RKO (cell line): ENCODE measurements around the gene SYTL2.
"Not testable (repeated sequence)": the region's sequence is repeated elsewhere in the genome, so short reads cannot be mapped to it uniquely, and the experiment has no call there.

Source experiments
- DNase-seq: peaks from one replicate; pipeline ENCODE4 v3.0.0-alpha.2; 2016; ENCODE audit warnings: low spot score

SYTL2 gene

DNA sequence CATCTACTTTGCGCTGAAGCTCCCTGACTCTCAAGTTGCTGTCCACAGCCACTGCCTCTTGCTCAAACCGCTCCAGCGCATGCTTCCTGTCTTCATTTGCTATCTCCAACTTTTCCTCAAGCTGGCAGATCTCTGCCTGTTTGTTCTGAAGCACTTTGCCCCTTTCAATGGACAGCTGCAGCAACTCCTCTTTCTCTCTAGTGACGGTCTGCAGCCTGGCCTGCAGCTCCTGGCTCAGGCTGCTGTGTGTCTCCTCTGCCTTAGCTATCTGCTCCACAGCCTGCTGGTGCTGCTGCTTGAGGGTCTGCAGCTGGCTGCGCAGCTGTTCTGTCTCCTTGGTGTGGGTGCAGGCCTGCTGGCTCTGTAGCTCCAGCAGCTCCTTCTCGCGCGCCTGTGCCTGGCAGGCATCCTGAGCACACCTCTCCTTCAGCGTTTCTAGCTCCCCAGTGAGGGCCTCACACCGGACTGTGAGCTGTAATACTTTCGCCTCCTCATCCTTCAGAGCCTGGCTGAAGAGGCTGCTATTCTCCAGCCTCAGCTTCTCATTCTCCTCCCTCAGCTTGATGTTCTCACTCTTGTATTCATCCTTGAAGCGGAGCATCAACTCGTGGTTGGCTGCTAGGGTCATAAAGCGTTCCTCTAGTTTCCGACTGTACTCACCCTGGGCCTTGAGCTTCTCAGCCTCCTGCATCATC lies 125.7 kb downstream of the SYTL2 start:
- DNase-seq = no peak

DNA sequence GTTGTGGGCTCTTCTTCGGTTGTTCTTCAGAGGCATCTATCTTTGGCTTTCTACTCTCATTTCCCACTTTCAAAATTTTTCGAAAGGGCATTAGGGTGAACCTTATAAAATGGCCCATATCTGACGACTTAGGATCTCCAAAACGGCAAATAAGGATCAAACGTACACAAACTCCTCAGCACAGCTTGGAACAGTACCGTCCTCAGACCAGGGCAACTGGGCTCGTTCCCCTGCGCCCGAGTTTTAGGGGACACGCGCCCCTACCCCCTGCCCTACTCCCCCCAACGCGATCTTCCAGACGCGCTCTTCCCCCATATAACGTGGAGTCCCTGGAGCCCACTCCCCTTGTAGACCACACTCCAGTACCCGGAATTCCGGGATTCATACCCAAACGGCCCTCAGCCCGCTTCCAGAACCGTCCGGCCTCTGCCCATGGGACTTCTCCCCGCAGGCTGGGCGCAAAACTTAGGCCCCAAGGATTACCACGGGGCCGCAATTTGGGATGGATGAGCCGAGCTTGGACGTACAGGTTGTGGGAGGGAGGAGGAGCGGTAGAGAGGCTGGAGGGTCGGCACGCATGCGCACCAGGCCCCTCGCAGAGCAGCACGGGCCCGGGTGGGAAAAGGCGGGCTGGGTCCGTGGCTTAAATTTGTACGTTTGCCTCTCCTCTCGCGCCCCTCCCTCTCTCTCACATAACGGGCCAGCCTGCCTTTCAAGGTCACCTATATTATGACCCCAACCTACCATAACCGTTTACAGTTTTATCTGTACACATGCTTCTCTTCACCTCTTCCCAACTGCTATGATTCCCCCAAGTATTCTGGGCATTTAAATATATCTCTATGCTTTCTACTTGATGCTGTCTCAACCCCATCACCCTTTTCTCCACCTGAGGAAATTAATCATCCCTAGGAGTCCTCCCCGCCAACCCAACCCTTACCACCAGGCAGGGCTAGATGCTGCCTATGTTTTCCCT lies 128.3 kb downstream of the SYTL2 start:
- DNase-seq = no peak

DNA sequence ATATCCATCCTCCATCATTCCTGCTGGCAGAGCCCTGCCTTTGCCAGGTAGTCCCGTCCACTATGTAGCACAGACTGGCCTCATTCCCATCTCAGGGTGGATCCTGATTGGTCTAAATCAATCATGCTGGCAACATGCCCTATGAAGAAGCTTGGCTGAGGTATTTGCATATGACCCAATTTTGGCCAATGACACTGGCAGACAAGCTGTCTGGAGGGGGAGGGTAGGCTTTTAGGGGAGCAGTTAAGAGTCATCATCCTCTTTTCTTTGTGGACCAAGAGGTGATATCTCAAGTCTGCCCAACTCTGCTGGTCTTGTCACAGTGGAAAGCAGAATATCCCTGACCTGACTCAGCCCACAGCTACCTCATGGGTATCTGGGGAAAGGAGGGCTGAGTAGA lies 130.0 kb downstream of the SYTL2 start:
- peak; percentile 18 for DNase-seq

DNA sequence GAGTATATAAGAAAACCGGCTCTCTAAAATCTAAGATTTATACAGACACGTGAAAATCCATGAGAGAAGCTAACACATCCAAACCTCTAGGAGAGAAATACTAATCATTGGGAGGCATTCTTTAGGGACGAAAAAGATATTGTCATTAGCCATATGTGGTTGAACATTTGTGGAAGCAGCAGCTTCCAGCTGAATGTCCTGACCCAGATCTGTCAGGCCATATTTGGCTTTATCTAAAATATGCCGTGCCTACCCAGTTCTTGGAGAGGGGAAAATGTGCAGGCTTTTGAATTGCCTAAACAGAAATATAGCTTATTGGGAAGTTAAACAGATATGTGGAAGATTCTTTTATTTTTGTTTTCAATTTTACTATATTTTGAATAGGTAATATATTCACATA lies 131.4 kb downstream of the SYTL2 start:
- DNase-seq = no peak

DNA sequence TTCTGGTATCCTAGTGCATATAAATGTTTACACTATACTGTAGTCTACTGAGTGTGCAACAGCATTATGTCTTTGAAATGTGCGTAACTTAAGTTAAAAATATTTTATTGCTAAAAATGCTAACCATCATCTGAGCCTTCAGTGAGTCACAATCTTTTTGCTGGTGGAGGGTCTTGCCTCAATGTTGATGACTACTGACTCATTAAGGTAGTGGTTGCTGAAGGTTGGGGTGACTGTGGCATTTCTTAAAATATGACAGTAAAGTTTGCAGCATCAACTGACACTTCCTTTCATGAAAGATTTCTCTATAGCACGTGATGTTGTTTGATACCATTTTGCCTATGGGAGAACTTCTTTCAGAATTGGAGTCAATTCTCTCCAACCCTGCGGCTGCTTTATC lies 137.5 kb downstream of the SYTL2 start:
- no peak for DNase-seq

DNA sequence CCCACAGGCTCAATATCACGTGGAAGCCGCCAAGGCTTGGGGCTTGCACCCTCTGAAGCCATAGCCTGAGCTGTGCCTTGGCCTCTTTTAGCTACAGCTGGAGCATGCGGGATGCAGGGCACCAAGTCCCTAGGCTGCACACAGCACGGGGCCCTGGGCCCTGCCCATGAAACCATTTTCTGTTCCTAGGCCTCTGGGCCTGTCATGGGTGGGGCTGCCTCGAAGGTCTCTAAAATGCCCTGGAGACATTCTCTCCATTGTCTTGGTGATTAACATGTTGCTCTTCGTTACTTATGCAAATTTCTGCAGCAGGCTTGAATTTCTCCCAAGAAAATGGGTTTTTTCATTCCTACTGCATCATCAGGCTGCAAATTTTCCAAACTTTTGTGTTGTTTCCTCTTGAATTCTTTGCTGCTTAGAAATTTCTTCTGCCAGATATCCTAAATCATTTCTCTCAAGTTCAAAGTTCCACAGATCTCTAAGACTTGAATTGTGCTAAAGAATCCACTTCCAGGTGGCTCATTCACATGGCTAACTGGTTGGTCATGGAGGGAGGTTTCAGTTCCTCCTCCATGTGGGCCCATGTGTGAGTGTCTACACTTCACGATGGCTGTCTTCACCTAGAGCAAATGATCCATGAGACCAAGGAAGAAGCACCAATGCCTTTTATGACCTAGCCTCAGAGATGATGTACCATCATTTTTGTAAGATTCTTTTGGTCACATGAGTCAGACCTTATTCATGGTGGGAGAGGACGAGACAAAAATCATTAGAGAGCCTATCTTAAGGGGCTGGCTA lies 138.6 kb downstream of the SYTL2 start:
- DNase-seq = no peak

DNA sequence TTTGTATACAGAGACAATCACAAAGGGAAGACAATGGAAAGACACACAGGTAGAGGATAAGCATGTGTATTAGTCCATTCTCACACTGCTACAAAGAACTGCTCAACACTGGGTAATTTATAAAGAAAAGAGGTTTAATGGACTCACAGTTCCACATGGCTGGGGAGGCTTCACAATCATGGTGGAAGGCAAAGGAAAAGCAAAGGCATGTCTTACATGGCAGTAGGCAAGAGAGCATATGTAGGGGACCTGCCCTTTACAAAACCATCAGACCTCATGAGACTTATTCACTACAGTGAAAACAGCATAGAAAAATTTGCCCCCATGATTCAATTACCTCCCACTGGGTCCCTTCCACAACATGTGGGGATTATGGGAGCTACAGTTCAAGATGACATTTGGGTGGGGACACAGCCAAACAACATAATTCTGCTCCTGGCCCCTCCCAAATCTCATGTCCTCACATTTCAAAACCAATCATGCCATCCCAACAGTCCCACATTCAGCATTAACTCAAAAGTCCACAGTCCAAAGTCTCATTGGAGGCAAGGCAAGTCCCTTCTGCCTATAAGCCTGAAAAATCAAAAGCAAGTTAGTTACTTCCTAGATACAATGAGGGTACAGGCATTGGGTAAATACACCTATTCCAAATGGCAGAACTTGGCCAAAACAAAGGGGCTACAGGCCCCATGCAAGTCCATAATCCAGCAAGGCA lies 139.8 kb downstream of the SYTL2 start:
- DNase-seq = not testable (repeated sequence)

DNA sequence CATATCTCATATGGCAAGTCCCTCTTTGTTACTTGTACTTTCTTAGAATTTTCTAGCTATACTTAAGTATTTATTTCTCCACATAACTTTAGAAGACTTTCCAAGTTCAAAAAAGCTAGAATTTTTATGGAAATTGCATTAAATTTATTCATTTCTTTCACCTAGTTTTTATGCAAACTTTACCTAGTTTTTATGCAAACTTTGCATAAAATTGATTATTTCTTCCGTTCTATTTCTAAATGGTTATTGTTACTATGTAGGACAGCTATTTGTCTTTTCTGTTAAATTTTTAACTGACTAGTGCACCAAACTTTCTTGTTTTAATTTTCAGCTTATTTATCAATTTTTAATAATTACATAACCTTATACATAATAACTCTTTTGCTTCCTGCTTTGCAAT lies 142.8 kb downstream of the SYTL2 start:
- no peak for DNase-seq

DNA sequence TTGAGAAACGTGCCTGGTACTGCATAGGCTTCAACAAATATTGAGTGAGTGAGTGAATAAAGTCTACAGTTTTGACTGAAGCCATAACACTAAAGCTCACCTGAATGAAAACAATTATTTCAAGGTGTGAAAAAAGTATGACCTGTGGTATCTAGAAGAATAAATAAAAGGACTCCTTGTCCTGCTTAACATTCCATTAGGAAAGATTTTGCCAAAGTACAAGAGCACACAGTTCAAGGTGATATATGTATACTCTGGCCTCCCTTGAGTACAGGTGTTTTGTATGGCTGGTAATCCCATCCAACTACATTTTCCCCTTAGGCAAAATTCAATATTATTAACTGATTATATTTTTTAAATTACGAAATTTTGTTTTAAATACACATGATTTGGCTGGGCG lies 144.3 kb downstream of the SYTL2 start:
- no peak for DNase-seq

DNA sequence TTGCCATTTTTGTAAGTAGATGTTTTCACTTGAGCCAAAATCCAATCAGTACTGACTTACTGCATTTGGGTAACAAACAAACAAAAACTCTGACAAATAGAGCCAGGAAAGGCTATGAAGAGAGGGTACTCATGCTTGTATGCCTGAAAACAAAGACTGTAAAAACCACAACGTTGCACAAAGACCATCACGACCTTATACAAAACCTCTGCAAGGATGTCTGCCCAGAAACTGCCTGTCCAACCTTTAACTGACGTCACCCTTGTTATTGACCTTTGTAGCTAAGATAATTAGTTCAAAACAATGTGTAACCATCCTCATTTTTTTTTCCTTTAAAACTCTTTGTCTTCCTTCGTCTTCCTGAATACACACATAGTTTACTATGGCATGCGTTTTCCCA lies 145.2 kb downstream of the SYTL2 start:
- DNase-seq = no peak

DNA sequence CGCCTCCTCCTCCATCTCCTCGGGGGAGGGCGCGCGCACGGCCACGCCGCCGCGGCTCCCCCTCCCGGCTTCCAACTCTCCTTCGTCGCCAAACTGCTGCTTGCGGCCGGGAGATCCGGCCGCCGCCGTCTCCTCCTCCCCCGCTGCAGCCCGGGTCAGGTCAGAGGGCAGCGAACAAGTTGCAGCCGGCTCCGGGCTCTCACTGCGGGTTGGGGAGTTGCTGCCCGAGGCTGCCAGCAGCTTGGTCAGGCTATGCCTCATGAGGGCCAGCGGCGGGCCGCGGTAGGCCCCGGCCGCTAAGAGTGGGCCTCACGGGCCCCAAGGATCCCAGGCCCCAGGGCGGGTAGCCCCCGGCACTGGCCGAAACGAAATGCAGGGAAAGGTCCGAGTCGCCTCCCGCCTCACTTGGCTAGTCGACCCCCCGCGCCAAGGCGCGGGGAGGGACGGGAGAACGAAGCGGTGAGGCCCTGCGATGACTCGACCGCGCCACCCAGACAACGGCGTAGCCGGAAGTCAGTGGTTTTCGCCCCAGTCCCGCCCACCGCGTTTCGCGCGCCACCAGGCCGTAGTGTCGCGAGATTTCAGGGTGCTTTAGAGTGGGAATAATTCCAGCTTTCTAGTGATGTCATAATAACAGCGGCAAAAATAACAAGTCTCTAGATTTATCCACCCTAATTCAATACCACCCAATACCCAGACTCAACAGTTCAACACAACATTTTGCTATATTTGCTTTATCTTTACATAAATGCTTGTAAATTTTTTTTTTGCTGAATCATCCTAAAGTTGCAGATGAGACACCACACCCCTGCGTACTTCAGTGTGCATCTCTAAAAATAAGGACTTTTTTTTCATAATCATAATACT lies 146.1 kb downstream of the SYTL2 start, which contains the start of gene CREBZF:
TSS of gene CREBZF (minus strand) at position 515 of the 867 bp plus-strand sequence. CDS start at position 261, 254 bp downstream.
- peak; percentile 95 for DNase-seq

DNA sequence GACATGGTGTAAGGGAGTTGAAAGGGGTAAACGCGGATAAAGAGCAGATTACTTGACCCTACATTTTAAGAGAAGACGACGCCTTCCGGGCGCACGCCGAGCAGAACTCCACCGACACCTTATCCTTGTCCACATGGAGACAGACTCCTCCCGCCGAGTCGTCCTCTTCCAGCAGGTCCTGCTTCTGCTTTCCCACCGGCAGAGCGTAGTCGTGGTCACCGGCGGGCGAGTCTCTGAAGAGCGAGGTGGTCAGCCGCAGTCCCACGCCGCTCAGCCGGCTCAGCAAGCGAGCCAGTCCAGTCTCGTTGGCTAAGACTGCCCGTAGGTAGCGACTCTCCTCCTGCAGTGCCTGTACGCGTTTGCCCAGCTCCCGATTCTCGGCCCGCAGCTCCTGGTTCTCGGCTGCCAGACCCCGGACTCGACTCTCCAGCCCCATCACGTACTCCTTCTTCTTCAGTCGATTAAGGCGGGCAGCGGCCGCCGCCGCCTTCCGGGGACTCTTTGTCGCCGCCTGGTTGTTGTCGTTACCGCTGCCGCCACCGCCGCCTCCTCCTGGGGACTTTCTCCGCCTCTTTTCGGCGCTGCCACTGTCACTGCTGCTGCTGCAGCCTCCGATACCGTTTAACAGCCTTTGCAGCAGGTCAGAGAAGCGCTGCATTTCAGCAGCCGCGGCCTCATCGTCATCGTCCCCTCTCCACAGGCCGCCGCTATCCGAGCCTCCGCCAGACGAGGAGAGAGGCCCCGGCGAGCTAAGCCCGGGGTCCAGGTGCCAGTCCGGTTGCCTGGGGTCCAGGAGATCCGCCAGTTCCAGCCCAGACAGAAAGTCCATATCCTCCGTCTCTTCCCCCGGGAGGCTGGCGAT lies 147.0 kb downstream of the SYTL2 start:
- peak; percentile 68 for DNase-seq

DNA sequence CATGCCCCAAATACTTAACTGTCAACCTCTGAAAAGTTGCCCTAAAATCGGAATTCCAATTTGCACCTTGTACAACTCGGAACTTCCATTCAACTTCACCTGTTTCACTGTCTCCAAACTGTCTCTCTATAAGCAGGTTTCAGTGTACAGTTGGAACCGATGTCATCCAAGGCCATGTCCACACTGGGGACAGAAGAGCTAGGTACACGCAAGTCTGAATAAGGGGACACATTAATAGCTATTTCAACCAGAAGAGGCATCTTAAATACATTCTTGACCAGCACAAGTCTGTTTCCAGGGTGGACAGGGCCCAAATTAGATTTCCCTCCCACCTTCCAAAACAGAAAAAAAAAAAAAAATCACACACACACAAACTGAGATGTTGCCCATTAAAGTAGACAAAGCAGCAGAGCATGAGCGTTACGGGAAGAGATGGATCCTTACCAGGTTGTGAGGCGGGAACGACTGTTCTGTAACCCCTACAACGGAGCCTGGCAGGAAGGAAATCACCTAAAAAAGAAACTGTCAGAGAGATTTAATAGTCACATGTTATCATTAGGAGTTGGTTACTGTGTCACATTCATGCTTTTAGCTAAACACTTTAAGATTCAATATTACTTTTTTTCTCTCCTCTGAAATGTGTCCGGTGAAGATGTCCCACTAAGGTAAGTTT lies 147.7 kb downstream of the SYTL2 start:
- peak; percentile 58 for DNase-seq

DNA sequence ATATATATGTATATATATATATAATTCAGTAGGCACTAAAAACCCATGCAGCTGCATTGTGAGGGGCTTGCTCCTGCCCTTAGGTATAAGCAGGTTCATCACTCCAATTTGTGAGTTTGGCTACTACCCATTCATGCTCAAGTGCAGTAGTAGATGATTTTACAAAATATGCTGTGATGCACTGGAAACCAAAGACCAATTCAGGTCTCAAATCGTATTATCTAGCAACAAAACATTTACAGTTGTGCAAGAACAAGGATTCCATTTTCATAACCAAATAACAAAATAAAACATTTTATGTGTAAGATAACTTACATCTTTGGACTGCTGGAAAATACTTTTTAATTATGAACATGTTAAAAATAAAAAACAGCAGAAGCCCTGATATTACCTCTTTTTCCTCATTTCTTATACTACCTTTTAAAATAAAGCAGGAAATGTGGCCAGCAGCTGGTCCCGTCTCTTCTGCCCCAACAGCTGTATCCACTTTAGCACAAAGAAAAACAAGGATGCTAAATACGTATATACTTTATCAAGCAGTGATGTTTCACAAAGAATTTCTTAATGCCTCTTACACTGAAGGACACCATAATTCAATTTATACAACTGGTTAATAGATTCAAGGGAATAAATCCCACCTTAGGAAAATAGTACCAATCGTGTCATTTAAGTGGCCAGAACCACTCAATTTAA lies 148.8 kb downstream of the SYTL2 start:
- DNase-seq = peak; percentile 49

DNA sequence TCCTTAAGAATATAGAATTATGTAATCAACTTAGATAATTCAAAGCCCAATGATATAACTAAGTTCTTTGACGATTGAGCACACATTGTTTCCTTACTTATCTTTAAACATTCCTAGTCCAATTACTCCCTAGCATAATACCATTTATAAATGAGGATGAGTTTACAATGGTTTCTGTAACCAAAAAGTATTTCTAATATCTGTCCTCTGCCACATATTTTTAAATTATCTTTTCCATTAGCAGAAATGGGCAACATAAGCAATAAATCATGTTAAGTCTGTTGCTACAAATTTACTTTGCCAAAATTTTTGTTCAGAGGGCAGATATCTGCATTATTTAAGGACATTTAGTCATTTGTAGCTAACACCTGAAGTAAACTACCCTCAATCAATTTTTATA lies 152.8 kb downstream of the SYTL2 start:
- DNase-seq = no peak

DNA sequence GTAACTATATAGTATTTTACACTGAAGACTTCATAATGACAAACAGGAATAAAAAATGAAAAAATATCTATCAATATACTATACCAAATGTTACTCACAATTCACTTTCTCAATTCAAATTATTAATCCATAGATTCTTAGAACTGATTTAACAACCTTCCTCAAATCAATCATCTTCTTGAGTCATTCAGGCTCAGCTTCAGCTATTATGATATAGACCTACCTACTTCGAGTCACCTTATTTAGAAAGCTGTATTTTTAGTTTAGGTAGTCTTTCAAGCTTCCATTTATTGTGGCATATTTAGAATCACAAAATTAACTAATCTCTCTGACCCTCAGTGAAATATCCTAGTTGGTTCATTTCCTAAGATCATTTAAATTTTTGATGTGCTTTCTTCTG lies 154.2 kb downstream of the SYTL2 start:
- no peak for DNase-seq

DNA sequence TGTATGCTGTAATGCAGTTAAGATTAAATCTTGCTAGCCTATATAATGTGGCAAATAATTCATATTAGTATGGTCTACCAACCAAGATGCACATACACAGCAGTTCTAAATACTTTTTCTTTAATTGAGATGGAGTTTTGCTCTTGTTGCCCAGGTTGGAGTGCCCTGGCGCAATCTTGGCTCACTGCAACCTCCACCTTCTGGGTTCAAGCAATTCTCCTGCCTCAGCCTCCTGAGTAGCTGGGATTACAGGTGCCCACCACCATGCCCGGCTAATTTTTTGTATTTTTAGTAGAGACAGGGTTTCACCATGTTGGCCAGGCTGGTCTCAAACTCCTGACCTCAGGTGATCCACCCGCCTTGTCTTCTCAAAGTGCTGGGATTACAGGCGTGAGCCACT lies 156.6 kb downstream of the SYTL2 start:
- DNase-seq = not testable (repeated sequence)

DNA sequence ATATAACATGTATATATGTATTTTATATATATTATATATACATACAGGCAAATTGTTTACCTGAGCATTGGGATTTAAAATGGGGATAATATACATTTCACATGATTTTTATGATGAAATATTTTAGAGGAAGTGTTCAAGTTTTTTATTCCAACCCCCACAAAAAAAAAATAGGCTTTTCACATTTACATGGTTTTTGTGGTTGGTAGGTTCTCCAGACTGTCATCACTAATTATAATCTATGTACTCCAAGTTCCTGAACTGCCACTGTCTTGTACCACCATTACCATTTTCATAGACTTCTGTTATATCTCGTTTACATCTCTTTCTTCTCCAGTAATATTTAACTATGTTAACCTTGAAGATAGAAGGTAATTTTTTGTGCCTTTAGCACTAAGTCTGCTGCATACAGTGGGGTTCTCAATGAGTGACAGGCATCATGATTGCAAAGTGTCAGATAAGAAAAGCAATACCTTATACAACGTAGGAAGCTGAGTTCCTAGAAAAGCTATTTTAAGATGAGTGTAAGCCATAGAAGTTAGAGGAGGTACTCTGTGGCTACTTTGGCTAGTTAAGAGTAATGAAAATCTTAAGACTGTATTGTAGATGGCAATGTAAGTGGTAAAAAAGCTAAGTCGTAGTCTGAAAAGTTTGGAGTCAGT lies 158.0 kb downstream of the SYTL2 start:
- DNase-seq = no peak
